ENCODE results near the gene GEMIN7.

DNA sequence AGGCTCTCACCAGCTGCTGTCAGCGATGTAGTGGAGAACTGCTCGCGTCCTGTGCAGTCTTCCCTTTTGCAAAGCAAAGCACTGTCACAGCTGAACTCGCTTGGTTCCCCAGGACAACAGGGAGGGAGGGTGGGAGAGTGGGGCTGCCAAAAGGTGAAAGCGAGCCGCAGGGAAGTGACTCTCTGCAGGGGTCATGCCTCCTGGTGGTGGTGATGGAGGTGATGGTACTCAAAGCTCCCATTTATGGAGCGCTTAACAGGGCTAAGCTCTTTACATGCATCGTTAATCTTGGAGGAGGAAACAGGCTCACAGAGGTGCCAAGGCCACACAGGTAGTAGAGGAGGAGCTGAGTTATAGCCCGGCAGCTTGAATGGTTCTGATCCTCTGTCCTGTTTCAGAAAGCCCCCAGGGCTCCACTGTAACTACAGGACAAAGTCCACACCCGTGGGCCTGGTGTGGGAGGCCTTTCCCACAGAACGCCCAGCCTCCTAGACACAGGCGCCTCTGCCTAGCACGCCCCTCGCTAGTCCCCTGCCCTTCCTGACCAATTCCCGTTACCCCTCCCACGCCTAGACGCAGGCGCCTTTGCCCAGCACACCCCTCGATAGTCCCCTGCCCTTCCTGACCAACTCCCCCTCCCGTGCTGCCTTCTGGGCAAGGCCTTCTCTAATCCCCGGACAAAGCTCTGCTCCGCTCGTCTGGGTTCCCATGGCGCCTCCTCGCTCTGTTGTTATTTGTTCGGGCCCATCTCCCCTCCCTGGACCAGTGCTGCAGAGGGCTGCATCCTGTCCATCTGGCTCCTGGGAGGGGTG lies 24.7 kb downstream of the GEMIN7 start:
- TF ChIP-seq, protein P1, sequence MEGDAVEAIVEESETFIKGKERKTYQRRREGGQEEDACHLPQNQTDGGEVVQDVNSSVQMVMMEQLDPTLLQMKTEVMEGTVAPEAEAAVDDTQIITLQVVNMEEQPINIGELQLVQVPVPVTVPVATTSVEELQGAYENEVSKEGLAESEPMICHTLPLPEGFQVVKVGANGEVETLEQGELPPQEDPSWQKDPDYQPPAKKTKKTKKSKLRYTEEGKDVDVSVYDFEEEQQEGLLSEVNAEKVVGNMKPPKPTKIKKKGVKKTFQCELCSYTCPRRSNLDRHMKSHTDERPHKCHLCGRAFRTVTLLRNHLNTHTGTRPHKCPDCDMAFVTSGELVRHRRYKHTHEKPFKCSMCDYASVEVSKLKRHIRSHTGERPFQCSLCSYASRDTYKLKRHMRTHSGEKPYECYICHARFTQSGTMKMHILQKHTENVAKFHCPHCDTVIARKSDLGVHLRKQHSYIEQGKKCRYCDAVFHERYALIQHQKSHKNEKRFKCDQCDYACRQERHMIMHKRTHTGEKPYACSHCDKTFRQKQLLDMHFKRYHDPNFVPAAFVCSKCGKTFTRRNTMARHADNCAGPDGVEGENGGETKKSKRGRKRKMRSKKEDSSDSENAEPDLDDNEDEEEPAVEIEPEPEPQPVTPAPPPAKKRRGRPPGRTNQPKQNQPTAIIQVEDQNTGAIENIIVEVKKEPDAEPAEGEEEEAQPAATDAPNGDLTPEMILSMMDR (conservative IDR thresholded peaks at IDR 0.05): no peak
- TF ChIP-seq EZH2 (IDR thresholded peaks at IDR 0.05; ENCODE audit: low read depth): no peak
